ENCODE data around the gene TBPL2.
"Not testable (repeated sequence)": the region's sequence is repeated elsewhere in the genome, so short reads cannot be mapped to it uniquely, and the experiment has no call there.

TBPL2 gene

GRCh38 chr14:55404173-55404854 lies 36.1 kb downstream of the TBPL2 start:
- no peak for DNase-seq (ENCODE audit: low spot score)

DNA sequence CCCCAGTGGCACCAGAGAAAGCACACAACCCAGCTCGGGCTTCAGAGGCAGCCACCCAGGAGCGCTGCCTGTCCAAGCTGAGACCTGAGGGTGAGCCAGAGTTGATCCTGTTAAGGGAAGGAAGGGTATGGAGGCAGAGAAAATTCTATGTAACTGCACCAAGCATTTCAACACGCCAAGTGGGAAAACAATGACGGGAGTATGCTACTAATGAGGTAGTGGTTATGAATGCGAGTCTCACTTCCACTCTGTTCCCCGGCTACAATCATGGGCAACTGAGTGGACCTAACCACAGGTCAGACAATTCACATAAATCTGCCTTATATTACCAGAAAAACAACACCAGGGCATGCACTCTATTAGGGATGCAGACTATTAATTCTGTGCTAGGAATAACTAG lies 38.7 kb downstream of the TBPL2 start:
- no peak for DNase-seq (ENCODE audit: low spot score)

GRCh38 chr14:55399852-55400251 lies 40.6 kb downstream of the TBPL2 start:
- peak; percentile 27 for DNase-seq (ENCODE audit: low spot score)

DNA sequence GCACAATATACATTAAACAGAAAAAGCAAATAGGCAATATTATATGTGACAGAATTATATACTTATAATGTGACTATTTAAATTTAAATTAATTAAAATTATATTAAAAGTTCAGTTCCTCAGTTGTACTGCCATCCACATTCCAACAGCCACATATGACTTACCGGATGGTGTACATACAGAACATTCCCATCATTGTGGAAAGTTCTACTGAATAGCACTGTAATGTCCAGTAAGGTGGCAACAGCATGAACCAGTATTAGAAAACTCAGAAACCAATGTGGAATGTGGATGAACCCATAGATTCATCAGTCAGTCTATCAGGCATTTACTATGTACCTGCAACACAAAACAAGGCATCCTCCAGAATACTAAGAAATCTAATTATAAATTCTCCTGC lies 41.2 kb downstream of the TBPL2 start:
- no peak for DNase-seq (ENCODE audit: low spot score)

DNA sequence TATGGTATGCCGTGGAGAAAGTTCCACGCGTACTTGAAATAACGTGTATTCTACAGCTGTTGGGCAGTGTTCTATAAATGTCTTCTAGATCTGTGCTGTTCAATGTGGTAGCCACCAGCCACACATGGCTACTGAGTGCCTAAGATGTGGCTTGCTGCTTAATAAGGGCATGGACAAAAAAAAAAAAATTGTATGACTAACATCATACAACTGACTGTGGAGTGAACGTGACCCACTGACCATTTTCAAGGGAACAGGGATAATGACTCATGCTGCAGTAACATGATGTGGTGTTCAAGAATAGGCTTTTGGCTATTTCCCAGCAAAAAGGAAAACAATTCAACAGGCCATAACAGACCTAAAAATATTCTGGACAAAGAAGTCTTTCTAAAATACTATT lies 41.7 kb downstream of the TBPL2 start:
- peak; percentile 98 for DNase-seq (ENCODE audit: low spot score)

DNA sequence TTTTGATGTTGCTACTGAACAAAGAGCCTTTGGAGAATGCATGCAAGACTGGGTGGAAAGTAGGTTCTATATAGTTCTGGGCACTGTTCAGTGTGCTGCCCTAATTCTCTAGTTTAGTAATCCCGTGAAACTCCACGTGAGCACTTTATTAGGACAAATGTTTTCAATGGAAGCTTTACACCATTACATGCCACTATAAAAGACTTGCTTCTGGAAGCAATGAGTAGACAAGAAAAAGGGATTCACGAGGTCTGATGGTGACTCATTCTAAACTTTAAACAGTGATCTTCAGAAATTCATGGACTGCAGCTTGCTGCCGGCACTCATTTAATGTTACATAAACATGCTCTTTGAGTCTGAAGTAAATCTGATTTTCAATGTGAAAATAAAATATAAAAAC lies 51.1 kb downstream of the TBPL2 start:
- DNase-seq (ENCODE audit: low spot score): no peak

DNA sequence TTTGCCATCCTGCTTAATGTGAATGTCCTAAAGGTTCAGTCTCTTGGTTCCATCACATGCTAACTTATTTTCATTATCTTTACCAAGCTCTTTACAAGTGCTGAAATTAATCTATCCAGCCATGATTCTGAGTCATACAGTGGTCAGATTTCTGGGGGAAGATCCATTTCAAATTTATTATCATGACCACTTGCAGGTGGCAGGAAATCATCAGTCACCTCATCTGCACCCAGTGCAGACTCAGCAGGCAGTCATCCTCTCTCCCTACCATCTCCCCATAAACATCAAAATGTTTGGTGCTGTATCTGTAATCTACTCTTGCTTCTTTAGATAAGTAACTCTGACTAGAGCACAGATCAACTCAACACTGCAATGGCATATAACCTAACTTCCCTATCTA lies 52.3 kb downstream of the TBPL2 start:
- DNase-seq (ENCODE audit: low spot score): no peak

DNA sequence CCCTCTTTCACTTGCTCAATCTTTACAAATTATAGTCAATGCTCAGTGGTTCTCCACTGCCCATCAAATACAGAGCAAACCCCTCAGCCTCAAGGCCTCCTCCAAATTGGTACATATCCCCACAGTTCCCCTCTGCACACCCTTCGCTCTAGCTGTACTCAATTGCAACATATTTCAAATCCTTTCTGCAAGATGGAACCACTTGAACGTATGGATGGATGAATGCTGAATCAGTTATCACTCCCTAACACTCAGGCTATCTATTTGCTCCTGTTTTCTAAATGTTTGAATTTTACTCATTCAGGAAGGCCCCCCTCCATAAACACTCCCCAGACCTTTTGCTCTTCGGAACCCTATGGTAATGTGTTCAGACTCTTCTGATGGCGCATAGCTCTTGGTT lies 53.3 kb downstream of the TBPL2 start:
- no peak for DNase-seq (ENCODE audit: low spot score)

- DNase-seq (ENCODE audit: low spot score): no peak
These were observed 54.2 kb downstream of the TBPL2 start for GRCh38 chr14:55386037-55386808.

- DNase-seq (ENCODE audit: low spot score): no peak
These were observed 55.9 kb downstream of the TBPL2 start for GRCh38 chr14:55384536-55384935.

- no peak for DNase-seq (ENCODE audit: low spot score)
These were observed 56.8 kb downstream of the TBPL2 start for GRCh38 chr14:55383541-55384140.

DNA sequence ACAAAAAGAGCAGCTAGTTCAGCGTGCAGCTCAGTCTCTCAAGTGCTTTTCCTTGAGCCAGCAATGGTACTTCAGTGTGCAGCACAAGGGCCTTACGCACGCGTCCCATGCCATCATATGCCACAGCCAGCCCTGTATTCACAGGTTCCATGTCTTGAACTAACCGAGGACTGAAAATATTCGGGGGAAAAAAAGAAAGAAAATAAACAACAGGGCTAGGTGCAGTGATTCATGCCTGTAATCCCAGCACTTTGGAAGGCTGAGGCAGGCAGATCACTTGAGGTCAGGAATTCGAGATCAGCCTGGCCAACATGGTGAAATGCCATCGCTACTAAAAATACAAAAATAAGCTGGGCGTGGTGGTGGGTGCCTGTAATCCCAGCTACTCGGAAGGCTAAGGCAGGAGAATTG lies 57.4 kb downstream of the TBPL2 start:
- DNase-seq (ENCODE audit: low spot score): not testable (repeated sequence)

DNA sequence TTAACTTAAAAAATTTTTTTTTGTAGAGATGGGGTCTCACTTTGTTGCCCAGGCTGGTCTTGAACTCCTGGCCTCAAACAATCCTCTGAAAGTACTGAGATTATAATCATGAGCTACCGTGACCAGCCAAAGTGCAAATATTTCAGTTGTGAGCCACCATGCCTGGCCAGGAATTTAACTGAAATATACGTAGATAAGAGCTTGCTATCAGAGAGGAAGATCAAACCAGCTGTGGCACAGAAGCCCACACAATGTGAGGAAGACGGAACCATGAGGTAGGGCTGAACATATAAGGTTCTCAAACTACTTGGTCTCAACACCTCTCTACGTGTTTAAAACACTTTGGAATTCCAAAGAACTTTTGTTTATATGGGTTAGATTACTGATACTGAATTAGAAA lies 57.9 kb downstream of the TBPL2 start:
- DNase-seq (ENCODE audit: low spot score): no peak

GRCh38 chr14:55381561-55381960 lies 58.9 kb downstream of the TBPL2 start:
- DNase-seq (ENCODE audit: low spot score): no peak

DNA sequence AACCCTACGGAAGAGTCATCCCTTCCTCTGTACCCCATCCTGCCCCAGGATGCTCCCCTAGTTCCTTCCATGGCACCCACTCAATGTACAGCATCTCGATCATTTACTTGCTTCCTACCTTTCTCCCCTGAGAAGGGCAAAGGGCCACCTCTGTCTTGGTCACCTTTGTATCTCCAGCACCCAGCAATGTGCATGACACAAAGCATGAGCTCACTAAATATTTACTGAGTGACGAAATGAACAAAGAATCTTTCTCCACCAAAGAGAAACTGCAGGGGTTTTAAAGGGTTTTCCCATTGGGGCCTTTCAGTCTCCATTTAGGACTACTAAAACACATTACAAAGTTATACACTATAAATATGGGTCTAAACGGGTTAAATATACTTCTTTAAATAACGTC lies 59.4 kb downstream of the TBPL2 start:
- no peak for DNase-seq (ENCODE audit: low spot score)

- DNase-seq (ENCODE audit: low spot score): no peak
These were observed 63.2 kb downstream of the TBPL2 start for GRCh38 chr14:55377236-55377635.

DNA sequence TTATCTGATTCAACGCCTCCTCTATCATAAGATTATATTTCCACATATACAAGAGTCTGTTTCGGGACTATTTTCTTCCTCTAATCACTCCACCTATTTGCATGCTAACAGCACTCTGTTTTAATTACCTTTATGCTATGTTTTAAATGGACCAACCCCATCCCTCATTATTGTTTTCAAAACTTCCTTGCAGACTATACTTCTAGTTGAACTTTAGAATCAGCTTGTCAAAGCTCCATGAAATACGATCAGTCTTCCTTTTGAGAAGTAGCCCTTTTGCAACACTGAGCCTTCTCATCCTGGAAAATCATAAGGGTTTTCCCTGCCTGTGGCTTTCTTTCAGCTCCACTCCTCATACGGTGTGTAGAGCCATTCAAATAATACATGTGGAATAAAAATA lies 65.6 kb downstream of the TBPL2 start:
- no peak for DNase-seq (ENCODE audit: low spot score)

- DNase-seq (ENCODE audit: low spot score): peak; percentile 47
These were observed 66.4 kb downstream of the TBPL2 start for GRCh38 chr14:55373784-55374705.

GRCh38 chr14:55372825-55373224 lies 67.6 kb downstream of the TBPL2 start:
- no peak for DNase-seq (ENCODE audit: low spot score)

GRCh38 chr14:55372423-55372822 lies 68.0 kb downstream of the TBPL2 start:
- no peak for DNase-seq (ENCODE audit: low spot score)

GRCh38 chr14:55370883-55371455 lies 69.4 kb downstream of the TBPL2 start:
- DNase-seq (ENCODE audit: low spot score): no peak

GRCh38 chr14:55366271-55366670 lies 74.1 kb downstream of the TBPL2 start:
- no peak for DNase-seq (ENCODE audit: low spot score)

All from kidney capillary endothelial cell (primary cell).